HepG2 (cell line): ENCODE measurements around the gene TEX22. TPM values are rescaled to one million over a fixed set of nuclear protein-coding genes. Genes with fewer than 3 reads are reported as not detected.

Source experiments
- KAT8 ChIP-seq: IDR thresholded peaks from 2 replicates; pipeline ENCODE4 v1.6.1; 2016; ENCODE audit warnings: missing genetic modification reagents, missing compliant biosample characterization
- MXD4 ChIP-seq: IDR thresholded peaks from 2 replicates; pipeline ENCODE4 v1.6.1; 2016; ENCODE audit warnings: mild to moderate bottlenecking, missing biosample characterization, missing genetic modification reagents
- REPIN1 ChIP-seq: sonication (generic); formaldehyde crosslinking; IDR thresholded peaks from 2 replicates; pipeline ENCODE4 v1.8.0; 2022; ENCODE audit warnings: missing genetic modification reagents, low read depth, mild to moderate bottlenecking, borderline replicate concordance
- SALL1 ChIP-seq: sonication (generic); formaldehyde crosslinking; IDR thresholded peaks from 2 replicates; pipeline ENCODE4 v1.8.0; 2022; ENCODE audit warnings: mild to moderate bottlenecking, missing genetic modification reagents
- TCF12 ChIP-seq, 2 experiments: fragments of 450-650 bp in 1 of 2; sonication (generic) in 1 of 2; formaldehyde crosslinking in 1 of 2; IDR thresholded peaks; 2 replicates each; pipeline versions ENCODE4 v1.6.1 to v1.8.0; 2017 to 2022; ENCODE audit warnings: antibody characterized with exemption in 1 of 2, mild to moderate bottlenecking in 1 of 2, missing genetic modification reagents in 1 of 2, moderate library complexity in 1 of 2
- ZBTB7B ChIP-seq: sonication (generic); formaldehyde crosslinking; IDR thresholded peaks from 2 replicates; pipeline ENCODE4 v1.4.0; 2020; ENCODE audit warnings: missing genetic modification reagents
- ZNF121 ChIP-seq: sonication (generic); formaldehyde crosslinking; IDR thresholded peaks from 2 replicates; pipeline ENCODE4 v1.5.0; 2020; ENCODE audit warnings: mild to moderate bottlenecking, missing genetic modification reagents
- ZNF780A ChIP-seq: sonication (generic); formaldehyde crosslinking; IDR thresholded peaks from 2 replicates; pipeline ENCODE4 v1.8.0; 2022; ENCODE audit warnings: mild to moderate bottlenecking, missing genetic modification reagents, moderate library complexity
- ZNF788 ChIP-seq: sonication (generic); formaldehyde crosslinking; IDR thresholded peaks from 2 replicates; pipeline ENCODE4 v1.5.0; 2020; ENCODE audit warnings: mild to moderate bottlenecking, missing genetic modification reagents, borderline replicate concordance
- polyA plus RNA-seq, 8 experiments: library from polyadenylated mRNA; depleted of rRNA in 3 of 8; stranded (reverse) in 7 of 8; unstranded in 1 of 8; fragments of >200 nt; fragmentation: Illumina TruSeq in 4 of 8; extraction: Trizol in 4 of 8; gene quantifications; 2 replicates each; pipeline versions ENCODE4 v1.2.1 to v1.2.3, GENCODE V29; 2011 to 2016; ENCODE audit warnings: low read depth in 4 of 8, missing spikeins in 1 of 8, mixed read lengths in 1 of 8; ENCODE audit not compliant: insufficient read depth in 1 of 8
- total RNA-seq, 5 experiments: library from RNA; depleted of rRNA; stranded (reverse); fragments of >200 nt; fragmentation: Illumina TruSeq; extraction: Trizol; gene quantifications; 2 replicates each; pipeline ENCODE4 v1.2.3, GENCODE V29; 2016; ENCODE audit warnings: low read depth in 1 of 5
- TF ChIP-seq, protein P1 (sequence below): sonication (generic); formaldehyde crosslinking; IDR thresholded peaks from 2 replicates; pipeline ENCODE4 v1.5.1; 2020; ENCODE audit warnings: mild to moderate bottlenecking, missing genetic modification reagents, moderate library complexity
- TF ChIP-seq, protein P2 (sequence below): sonication (generic); formaldehyde crosslinking; IDR thresholded peaks from 2 replicates; pipeline ENCODE4 v1.5.0; 2020; ENCODE audit warnings: mild to moderate bottlenecking, missing genetic modification reagents
- TF ChIP-seq, protein P3 (sequence below), 2 experiments: sonication (generic) in 1 of 2; formaldehyde crosslinking in 1 of 2; IDR thresholded peaks; 2 replicates each; pipeline versions ENCODE4 v1.6.1 to v1.9.0; 2014 to 2022; ENCODE audit warnings: antibody characterized with exemption in 1 of 2, borderline replicate concordance in 1 of 2, inconsistent platforms in 1 of 2, low read depth in 1 of 2, missing genetic modification reagents in 1 of 2
- TF ChIP-seq, protein P4 (sequence below): sonication (generic); formaldehyde crosslinking; IDR thresholded peaks from 2 replicates; pipeline ENCODE4 v1.4.0; 2020; ENCODE audit warnings: low read depth, mild to moderate bottlenecking, missing genetic modification reagents

The TEX22 gene
- total and polyA plus RNA-seq, 2 of the 13 experiments (the other 11 are each of a cell fraction or from before 2014, with no cell fraction given), result 0.07 to 0.27 TPM

DNA sequence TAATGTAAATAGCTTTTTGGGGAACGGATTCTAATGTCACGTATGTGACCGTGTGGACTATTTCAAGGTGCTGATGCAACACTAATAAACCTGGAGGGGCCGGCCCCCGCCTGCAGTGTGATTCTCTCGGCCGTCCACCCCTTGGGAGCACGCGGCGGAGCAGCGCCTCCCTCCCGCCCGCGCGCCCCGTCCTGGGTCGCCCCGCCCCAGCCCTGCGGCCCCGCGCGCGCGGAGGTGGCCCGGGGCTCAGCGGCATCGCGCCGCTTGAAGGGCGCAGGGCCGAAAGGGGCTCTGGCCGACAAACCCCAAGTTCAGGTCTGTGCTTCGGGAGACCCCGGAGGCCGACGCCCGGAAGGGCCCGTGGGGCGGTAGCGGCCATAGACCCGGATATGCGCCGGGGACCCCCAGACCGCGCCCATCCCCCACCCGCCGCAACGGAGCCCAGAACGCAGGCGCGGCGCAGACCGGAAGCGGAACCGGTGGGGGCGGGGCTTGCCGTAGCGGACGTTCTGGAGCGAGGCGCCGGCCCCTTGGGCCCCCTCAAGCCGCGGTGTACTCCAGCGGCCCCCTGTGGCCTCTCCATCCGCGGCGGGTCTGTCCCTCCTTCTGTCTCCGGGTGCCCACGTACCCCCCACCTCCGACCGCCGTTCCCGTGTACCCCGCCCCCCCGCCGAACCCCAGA lies at the start of gene TEX22 (continued):
- TF ChIP-seq MXD4 (CRISPR knock-in tag) (no peak), SALL1 (peak; percentile 58; the same call in 1 of the 2 replicates), REPIN1 (peak; percentile 92), ZBTB7B (CRISPR knock-in tag) (peak; percentile 89), KAT8 (CRISPR knock-in tag) (peak; percentile 89), ZNF780A (CRISPR knock-in tag) (0 out of 2 replicates have a peak, but pooled peaks have one; percentile 6), ZNF121 (CRISPR knock-in tag) (0 out of 2 replicates have a peak, but pooled peaks have one; percentile 4), TCF12 (IDR thresholded peaks at IDR 0.05) (no peak), TCF12 (CRISPR knock-in tag; IDR thresholded peaks at IDR 0.05) (0 out of 2 replicates have a peak, but pooled peaks have one; percentile 19), ZNF788 (CRISPR knock-in tag) (peak; percentile 33; the same call in 1 of the 2 replicates)
- TF ChIP-seq, protein P1, sequence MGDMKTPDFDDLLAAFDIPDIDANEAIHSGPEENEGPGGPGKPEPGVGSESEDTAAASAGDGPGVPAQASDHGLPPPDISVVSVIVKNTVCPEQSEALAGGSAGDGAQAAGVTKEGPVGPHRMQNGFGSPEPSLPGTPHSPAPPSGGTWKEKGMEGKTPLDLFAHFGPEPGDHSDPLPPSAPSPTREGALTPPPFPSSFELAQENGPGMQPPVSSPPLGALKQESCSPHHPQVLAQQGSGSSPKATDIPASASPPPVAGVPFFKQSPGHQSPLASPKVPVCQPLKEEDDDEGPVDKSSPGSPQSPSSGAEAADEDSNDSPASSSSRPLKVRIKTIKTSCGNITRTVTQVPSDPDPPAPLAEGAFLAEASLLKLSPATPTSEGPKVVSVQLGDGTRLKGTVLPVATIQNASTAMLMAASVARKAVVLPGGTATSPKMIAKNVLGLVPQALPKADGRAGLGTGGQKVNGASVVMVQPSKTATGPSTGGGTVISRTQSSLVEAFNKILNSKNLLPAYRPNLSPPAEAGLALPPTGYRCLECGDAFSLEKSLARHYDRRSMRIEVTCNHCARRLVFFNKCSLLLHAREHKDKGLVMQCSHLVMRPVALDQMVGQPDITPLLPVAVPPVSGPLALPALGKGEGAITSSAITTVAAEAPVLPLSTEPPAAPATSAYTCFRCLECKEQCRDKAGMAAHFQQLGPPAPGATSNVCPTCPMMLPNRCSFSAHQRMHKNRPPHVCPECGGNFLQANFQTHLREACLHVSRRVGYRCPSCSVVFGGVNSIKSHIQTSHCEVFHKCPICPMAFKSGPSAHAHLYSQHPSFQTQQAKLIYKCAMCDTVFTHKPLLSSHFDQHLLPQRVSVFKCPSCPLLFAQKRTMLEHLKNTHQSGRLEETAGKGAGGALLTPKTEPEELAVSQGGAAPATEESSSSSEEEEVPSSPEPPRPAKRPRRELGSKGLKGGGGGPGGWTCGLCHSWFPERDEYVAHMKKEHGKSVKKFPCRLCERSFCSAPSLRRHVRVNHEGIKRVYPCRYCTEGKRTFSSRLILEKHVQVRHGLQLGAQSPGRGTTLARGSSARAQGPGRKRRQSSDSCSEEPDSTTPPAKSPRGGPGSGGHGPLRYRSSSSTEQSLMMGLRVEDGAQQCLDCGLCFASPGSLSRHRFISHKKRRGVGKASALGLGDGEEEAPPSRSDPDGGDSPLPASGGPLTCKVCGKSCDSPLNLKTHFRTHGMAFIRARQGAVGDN, result peak; percentile 78; the same call in 1 of the 2 replicates
- TF ChIP-seq, protein P2, sequence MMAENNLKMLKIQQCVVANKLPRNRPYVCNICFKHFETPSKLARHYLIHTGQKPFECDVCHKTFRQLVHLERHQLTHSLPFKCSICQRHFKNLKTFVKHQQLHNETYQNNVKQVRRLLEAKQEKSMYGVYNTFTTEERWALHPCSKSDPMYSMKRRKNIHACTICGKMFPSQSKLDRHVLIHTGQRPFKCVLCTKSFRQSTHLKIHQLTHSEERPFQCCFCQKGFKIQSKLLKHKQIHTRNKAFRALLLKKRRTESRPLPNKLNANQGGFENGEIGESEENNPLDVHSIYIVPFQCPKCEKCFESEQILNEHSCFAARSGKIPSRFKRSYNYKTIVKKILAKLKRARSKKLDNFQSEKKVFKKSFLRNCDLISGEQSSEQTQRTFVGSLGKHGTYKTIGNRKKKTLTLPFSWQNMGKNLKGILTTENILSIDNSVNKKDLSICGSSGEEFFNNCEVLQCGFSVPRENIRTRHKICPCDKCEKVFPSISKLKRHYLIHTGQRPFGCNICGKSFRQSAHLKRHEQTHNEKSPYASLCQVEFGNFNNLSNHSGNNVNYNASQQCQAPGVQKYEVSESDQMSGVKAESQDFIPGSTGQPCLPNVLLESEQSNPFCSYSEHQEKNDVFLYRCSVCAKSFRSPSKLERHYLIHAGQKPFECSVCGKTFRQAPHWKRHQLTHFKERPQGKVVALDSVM (CRISPR knock-in tag), result 0 out of 2 replicates have a peak, but pooled peaks have one; percentile 4
- TF ChIP-seq, protein P3, sequence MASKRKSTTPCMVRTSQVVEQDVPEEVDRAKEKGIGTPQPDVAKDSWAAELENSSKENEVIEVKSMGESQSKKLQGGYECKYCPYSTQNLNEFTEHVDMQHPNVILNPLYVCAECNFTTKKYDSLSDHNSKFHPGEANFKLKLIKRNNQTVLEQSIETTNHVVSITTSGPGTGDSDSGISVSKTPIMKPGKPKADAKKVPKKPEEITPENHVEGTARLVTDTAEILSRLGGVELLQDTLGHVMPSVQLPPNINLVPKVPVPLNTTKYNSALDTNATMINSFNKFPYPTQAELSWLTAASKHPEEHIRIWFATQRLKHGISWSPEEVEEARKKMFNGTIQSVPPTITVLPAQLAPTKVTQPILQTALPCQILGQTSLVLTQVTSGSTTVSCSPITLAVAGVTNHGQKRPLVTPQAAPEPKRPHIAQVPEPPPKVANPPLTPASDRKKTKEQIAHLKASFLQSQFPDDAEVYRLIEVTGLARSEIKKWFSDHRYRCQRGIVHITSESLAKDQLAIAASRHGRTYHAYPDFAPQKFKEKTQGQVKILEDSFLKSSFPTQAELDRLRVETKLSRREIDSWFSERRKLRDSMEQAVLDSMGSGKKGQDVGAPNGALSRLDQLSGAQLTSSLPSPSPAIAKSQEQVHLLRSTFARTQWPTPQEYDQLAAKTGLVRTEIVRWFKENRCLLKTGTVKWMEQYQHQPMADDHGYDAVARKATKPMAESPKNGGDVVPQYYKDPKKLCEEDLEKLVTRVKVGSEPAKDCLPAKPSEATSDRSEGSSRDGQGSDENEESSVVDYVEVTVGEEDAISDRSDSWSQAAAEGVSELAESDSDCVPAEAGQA (IDR thresholded peaks at IDR 0.05; ENCODE audit: low read depth), result peak; percentile 60; the same call in 1 of the 2 replicates
- TF ChIP-seq, protein P3 (CRISPR knock-in tag; IDR thresholded peaks at IDR 0.05; ENCODE audit: borderline replicate concordance), result peak; percentile 71; the same call in 1 of the 2 replicates
- TF ChIP-seq, protein P4, sequence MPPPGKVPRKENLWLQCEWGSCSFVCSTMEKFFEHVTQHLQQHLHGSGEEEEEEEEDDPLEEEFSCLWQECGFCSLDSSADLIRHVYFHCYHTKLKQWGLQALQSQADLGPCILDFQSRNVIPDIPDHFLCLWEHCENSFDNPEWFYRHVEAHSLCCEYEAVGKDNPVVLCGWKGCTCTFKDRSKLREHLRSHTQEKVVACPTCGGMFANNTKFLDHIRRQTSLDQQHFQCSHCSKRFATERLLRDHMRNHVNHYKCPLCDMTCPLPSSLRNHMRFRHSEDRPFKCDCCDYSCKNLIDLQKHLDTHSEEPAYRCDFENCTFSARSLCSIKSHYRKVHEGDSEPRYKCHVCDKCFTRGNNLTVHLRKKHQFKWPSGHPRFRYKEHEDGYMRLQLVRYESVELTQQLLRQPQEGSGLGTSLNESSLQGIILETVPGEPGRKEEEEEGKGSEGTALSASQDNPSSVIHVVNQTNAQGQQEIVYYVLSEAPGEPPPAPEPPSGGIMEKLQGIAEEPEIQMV (CRISPR knock-in tag), result peak; percentile 96; the same call in 1 of the 2 replicates
